CD4-positive, alpha-beta T cell (primary cell): ENCODE measurements around the gene ESYT1. TPM values are rescaled to one million over a fixed set of nuclear protein-coding genes. Genes with fewer than 3 reads are reported as not detected.
A peak's percentile ranks its signal among the peaks of the same experiment; 100 is the strongest.

Experiments used
- ATAC-seq: fragments of 200-7000 bp; cut with Tn5 transposase; one replicate; pipeline ENCODE4 v1.10.0; 2022; ENCODE audit warnings: mild to moderate bottlenecking; ENCODE audit not compliant: poor library complexity
- CTCF ChIA-PET: fragments of 350-600 bp; sonication (Branson Sonifier 250); formaldehyde crosslinking; loops from one replicate; lab custom pipeline; 2021; ENCODE audit warnings: antibody characterized with exemption, inconsistent platforms; lab: Charles Lee
- POLR2A ChIA-PET: fragments of 350-600 bp; sonication (Branson Sonifier 250); formaldehyde crosslinking; loops from one replicate; lab custom pipeline; 2021; ENCODE audit warnings: antibody characterized with exemption, inconsistent platforms; lab: Charles Lee
- DNase-seq, 14 experiments: peaks; one replicate each; pipeline ENCODE4 v3.0.0-alpha.2; 2013 to 2020; ENCODE audit warnings: mixed read lengths in 2 of 14
- H3K27ac ChIP-seq, 2 donors: one replicate each; pipeline versions ENCODE4 v1.5.1 to v1.7.0; 2013; ENCODE audit warnings: low read length in 2 of 2, low read depth in 1 of 2, mild to moderate bottlenecking in 1 of 2
- H3K27me3 ChIP-seq, 2 experiments: 1 replicate in 1 of 2; 2 replicates in 1 of 2; pipeline versions ENCODE4 v1.6.1 to v1.7.0; 2013; ENCODE audit warnings: low read length in 2 of 2, control low read depth in 1 of 2, mild to moderate bottlenecking in 1 of 2, moderate library complexity in 1 of 2; ENCODE audit not compliant: insufficient read depth in 2 of 2, control insufficient read depth in 1 of 2
- H3K36me3 ChIP-seq: one replicate; pipeline ENCODE4 v1.6.1; 2013; ENCODE audit warnings: low read length, control low read depth; ENCODE audit not compliant: insufficient read depth
- H3K4me1 ChIP-seq: one replicate; pipeline ENCODE4 v1.6.1; 2013; ENCODE audit warnings: low read length, control low read depth; ENCODE audit not compliant: insufficient read depth
- H3K4me3 ChIP-seq: one replicate; pipeline ENCODE4 v1.5.1; 2013; ENCODE audit warnings: mild to moderate bottlenecking, low read length, moderate library complexity
- H3K9me3 ChIP-seq, 2 experiments: 1 replicate in 1 of 2; 2 replicates in 1 of 2; pipeline versions ENCODE4 v1.6.1 to v1.7.0; 2013; ENCODE audit warnings: low read length in 2 of 2, mild to moderate bottlenecking in 2 of 2, control low read depth in 1 of 2, moderate library complexity in 1 of 2; ENCODE audit not compliant: control insufficient read depth in 1 of 2, insufficient read depth in 1 of 2
- H3K27ac Mint-ChIP-seq: one replicate; pipeline ENCODE4 v1.8.0; 2020; ENCODE audit warnings: mixed read lengths
- H3K27me3 Mint-ChIP-seq: one replicate; pipeline ENCODE4 v1.8.0; 2021; ENCODE audit warnings: mixed read lengths
- H3K36me3 Mint-ChIP-seq: one replicate; pipeline ENCODE4 v1.8.0; 2021; ENCODE audit warnings: low read depth, mixed read lengths
- H3K4me1 Mint-ChIP-seq: one replicate; pipeline ENCODE4 v1.8.0; 2021; ENCODE audit warnings: low read depth, mixed read lengths
- H3K4me3 Mint-ChIP-seq: one replicate; pipeline ENCODE4 v1.8.0; 2020; ENCODE audit warnings: mild to moderate bottlenecking, mixed read lengths
- H3K9me3 Mint-ChIP-seq: one replicate; pipeline ENCODE4 v1.8.0; 2020; ENCODE audit warnings: mixed read lengths
- CTCF ChIP-seq: fragments of 200-600 bp; IDR thresholded peaks from one replicate; pipeline ENCODE4 v1.8.0; 2022; ENCODE audit warnings: antibody characterized with exemption, mild to moderate bottlenecking
- intact Hi-C, 2 experiments: fragments of 100-400 bp; cut with DNase I in 1 of 2; cut with micrococcal nuclease in 1 of 2; formaldehyde crosslinking; loops; one replicate each; pipeline versions ENCODE4 v1.15.1 to v1.9.0; 2023 to 2025; cut with DNase I, micrococcal nuclease
- total RNA-seq, 174 experiments: library from RNA in 2 of 174; stranded (reverse) in 2 of 174; gene quantifications; one replicate each; pipeline ENCODE4 v1.2.3 and lab custom pipeline; 2021 to 2026

ESYT1 gene
- total RNA-seq, 2 experiments from 2014 or later = 88.5 to 90.3 TPM

DNA sequence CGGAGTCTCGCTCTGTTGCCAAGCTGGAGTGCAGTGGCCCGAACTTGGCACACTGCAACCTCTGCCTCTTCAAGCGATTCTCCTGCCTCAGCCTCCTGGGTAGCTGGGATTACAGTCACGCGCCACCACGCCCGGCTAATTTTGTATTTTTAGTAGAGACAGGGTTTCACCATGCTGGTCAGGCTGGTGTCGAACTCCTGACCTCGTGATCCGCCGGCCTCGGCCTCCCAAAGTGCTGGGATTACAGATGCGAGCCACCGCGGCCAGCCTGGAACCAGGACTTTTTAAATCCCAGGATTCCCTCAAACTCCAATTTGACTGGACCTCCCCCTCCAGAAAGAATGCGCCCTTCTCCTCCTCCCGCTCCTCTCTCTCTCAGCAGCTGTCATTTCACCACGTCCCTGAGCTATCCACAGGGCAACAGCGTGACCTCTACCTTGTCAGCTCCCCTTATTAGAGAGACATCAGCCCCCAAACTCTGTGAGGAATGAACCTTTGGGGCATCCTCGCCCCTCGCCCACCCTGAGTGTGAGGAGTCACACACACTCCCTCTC lies 2.0 kb downstream of the ESYT1 start:
- POLR2A ChIA-PET = interaction anchor here (0.9 to 6.5 kb wide), 8 partner anchors 11 to 92 kb away, joined by 3 to 133 read pairs (median 6); partner anchors contain the start of genes MYL6, MYL6B, PA2G4 and RNF41
- Histone ChIP-seq H3K9me3 (no peaks in the 10 kb centered on the region), H3K36me3 (peaks cover 47% of the 10 kb centered on the region), H3K4me1 (peaks cover 76% of the 10 kb centered on the region), H3K4me3 (peak overlapping the region; percentile 99), H3K27ac (peak overlapping the region; percentile 77), H3K27me3 (no peaks in the 10 kb centered on the region)
- Mint-ChIP-seq H3K36me3 (peaks cover 69% of the 10 kb centered on the region), H3K27me3 (no peaks in the 10 kb centered on the region), H3K9me3 (no peaks in the 10 kb centered on the region), H3K4me1 (peaks cover 67% of the 10 kb centered on the region), H3K4me3 (peak overlapping the region; percentile 97), H3K27ac (peak overlapping the region; percentile 86)
- CTCF ChIA-PET = interaction anchor here (6.3 to 9.6 kb wide), 2 partner anchors 22 to 59 kb away, joined by 36 to 138 read pairs; partner anchors contain the start of genes MYL6B and SMARCC2
- ATAC-seq (no peak), DNase-seq (no peak)
- no peak for TF ChIP-seq CTCF
- intact Hi-C loops = loop anchor here in 1 of 2 experiments (2.0 to 5.0 kb wide), 2 partner anchors 21 to 388 kb away; partner anchors contain the start of gene GDF11

DNA sequence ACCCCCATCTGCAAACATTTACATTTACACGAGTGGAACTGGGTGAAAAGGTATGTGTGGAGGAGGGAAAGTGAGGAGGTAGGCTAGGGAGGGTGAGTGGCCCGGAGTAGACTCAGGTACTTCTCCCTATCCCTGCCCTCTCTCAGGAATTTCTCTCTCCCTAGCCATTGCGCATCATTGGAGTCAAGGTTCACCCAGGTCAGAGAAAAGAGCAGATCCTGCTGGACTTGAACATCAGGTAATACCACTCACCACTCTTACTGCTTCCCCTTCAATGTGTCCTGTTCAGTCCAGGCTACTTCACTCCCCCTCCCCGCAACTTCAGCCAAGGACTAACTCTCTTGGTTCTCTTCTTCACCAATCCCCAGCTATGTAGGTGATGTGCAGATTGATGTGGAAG lies 2.8 kb downstream of the ESYT1 start:
- peaks cover 77% of the 10 kb centered on the region for H3K36me3 Mint-ChIP-seq
- H3K36me3 ChIP-seq = peaks cover 52% of the 10 kb centered on the region
- no peaks in the 10 kb centered on the region for H3K27me3 Mint-ChIP-seq
- H3K27ac ChIP-seq = peak overlapping the region; percentile 77
- DNase-seq (no peak), ATAC-seq (no peak)
- H3K4me1 ChIP-seq = peaks cover 72% of the 10 kb centered on the region
- H3K9me3 Mint-ChIP-seq = no peaks in the 10 kb centered on the region
- peak overlapping the region; percentile 97 for H3K4me3 Mint-ChIP-seq
- peak overlapping the region; percentile 86 for H3K27ac Mint-ChIP-seq
- POLR2A ChIA-PET = interaction anchor here (1.0 to 5.7 kb wide), 4 partner anchors 13 to 59 kb away, joined by 3 to 133 read pairs (median 26); partner anchors contain the start of genes MYL6B, RPL41, SMARCC2 and ZC3H10
- CTCF ChIA-PET = interaction anchor here (6.3 to 9.6 kb wide), 2 partner anchors 21 to 58 kb away, joined by 36 to 138 read pairs; partner anchors contain the start of genes MYL6B and SMARCC2
- peak overlapping the region; percentile 99 for H3K4me3 ChIP-seq
- no peak for TF ChIP-seq CTCF
- no peaks in the 10 kb centered on the region for H3K27me3 ChIP-seq
- H3K9me3 ChIP-seq = no peaks in the 10 kb centered on the region
- H3K4me1 Mint-ChIP-seq = peaks cover 66% of the 10 kb centered on the region
- intact Hi-C loops = no loop called here

DNA sequence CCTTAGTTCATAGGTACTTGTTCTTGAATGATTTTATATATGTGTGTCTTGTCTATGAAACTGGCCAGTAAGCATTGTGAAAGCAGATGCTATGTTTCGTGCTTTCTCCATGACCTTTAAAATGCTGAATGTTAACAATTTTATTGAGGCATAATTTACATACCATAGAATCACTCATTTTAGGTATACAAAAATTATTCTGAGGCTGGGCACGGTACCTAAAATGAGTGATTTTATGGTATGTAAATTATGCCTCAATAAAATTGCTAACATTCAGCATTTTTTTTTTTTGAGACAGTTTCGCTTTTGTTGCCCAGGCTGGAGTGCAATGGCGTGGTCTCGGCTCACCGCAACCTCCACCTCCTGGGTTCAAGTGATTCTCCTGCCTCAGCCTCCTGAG lies 6.8 kb downstream of the ESYT1 start:
- Mint-ChIP-seq H3K27ac (no peak overlapping the region), H3K27me3 (no peaks in the 10 kb centered on the region), H3K4me1 (peaks cover 75% of the 10 kb centered on the region), H3K4me3 (no peak overlapping the region), H3K36me3 (peaks cover 93% of the 10 kb centered on the region), H3K9me3 (no peaks in the 10 kb centered on the region)
- H3K27ac ChIP-seq = no peak overlapping the region
- ATAC-seq (no peak), DNase-seq (no peak)
- intact Hi-C loops = no loop called here
- POLR2A ChIA-PET = no interaction called here
- TF ChIP-seq CTCF = no peak
- H3K27me3 ChIP-seq = no peaks in the 10 kb centered on the region
- no peaks in the 10 kb centered on the region for H3K9me3 ChIP-seq
- peaks cover 83% of the 10 kb centered on the region for H3K4me1 ChIP-seq
- H3K36me3 ChIP-seq = peaks cover 90% of the 10 kb centered on the region
- H3K4me3 ChIP-seq = no peak overlapping the region
- CTCF ChIA-PET = interaction anchor here (0.6 kb wide), 1 partner anchor 86 kb away, joined by 3 read pairs; no protein-coding TSS in a partner anchor
